GM18861 (cell line): ENCODE data around the gene LOXHD1.

Experiments
- ATAC-seq: cut with Tn5 transposase; IDR thresholded peaks from one replicate; pipeline ENCODE4 v1.9.1; 2021; ENCODE audit not compliant: unreplicated experiment

The LOXHD1 gene

DNA sequence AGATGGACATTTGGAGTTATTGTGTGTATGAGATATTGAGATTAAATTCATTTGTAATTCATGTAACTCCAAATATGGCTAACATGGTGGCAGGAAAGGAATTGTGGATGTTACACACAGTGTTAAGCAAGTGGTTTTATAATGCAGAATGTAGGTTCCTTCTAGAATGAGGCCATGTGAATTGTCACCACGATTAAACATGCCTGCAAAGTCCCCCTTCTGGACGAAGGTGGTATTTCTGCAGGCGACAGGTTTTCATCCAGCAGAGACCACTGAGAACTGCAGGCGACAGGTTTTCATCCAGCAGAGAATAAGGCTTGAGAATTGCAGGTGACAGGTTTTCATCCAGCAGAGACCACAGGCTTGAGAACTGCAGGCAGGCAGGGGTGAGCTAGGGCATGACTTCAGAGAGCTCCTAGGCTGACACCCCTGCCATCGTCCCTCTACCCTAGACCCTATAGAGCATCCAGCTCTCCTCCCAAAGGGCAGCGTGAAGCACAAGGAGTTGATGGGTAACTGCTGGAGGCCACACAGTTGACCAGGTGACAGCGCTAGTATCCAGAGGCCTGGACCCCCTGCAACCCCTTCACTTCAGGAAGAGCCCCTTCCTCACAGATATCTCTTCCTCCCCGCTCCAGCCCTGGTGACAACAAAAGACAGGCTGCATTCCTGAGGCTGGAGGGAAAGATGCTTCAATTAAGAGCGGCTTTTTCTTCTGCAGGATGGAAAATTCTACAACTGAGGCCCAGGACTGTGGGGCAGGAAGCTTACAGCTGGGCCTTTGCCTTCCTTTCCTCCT lies 175.8 kb downstream of the LOXHD1 start:
- ATAC-seq, result no peak

DNA sequence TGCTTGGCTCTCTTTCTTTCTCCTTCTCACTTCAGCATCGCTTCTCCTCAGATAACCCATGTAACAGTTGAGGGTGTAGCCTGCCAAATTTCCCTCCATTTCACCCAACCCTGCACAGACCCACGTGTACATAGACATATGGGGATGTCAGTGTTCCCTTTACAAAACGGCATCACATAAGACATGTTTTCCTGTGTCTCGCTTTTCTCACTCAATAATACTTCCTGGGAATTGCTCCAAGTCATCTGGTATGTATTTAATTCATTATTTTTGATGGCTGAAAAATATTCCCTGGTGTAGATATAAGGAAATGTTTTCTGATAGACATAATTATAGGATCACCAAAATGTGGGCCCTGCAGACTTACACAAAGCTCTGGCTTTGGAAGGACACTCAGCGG lies 176.8 kb downstream of the LOXHD1 start:
- ATAC-seq, result no peak

DNA sequence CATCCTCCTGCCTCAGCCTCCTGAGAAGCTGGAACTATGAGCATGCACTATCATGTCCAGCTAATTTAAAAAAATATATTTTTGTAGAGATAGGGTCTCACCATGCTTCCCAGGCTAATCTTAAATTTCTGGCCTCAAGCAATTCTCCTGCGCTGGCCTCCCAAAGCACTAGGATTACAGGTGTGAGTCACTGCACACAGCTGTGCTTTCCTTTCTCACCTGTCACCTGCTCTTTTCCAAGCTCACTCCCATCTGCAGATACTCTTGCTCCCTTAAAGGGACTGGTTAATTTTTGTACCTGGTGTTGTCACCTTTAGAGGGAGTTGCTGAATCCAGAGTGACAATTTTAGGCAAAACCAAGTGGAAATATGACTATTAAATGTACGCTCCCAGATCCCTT lies 178.2 kb downstream of the LOXHD1 start:
- no peak for ATAC-seq

DNA sequence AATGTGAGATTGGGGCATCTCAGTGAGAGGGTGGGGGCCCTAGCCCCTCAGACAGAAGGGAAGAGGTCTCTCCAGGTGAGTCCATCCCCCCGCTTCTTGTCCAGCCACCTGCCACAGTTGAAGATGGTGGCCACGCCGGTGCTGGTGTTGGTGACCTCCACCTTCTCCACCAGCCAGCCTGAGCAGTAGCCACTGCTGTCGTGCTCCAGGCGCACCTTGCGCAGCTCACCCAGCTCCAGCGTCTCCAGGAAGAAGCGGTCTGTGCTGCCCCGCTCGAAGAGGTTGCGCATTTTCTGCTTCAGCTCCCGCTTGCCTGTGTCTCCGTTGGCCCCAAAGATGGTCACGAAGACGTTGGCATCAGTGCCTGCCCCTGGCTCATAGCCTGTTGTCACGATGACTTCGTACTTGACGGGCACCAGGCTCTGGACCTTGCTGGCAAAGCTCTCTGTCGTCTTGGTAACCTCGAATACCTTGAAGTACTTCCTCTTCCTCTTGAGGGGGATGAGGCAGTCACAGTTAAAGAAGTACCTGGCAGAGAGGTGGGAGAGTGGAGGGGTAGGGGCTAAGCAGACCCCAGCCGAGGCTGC lies 179.5 kb downstream of the LOXHD1 start:
- ATAC-seq, result no peak

DNA sequence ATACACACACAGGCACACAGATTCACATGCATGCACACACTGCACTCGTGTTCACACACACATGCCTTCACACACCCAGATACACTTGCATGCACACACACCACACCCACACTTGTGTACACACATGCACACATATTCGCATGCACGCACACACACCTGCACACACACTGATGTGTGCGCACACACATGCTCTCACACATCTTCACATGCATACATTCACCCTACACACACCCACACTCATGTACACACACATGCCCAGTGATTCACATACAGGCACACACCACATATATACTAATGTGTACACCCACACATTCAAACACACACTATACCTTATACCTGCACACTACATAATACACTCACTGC lies 181.6 kb downstream of the LOXHD1 start:
- no peak for ATAC-seq

DNA sequence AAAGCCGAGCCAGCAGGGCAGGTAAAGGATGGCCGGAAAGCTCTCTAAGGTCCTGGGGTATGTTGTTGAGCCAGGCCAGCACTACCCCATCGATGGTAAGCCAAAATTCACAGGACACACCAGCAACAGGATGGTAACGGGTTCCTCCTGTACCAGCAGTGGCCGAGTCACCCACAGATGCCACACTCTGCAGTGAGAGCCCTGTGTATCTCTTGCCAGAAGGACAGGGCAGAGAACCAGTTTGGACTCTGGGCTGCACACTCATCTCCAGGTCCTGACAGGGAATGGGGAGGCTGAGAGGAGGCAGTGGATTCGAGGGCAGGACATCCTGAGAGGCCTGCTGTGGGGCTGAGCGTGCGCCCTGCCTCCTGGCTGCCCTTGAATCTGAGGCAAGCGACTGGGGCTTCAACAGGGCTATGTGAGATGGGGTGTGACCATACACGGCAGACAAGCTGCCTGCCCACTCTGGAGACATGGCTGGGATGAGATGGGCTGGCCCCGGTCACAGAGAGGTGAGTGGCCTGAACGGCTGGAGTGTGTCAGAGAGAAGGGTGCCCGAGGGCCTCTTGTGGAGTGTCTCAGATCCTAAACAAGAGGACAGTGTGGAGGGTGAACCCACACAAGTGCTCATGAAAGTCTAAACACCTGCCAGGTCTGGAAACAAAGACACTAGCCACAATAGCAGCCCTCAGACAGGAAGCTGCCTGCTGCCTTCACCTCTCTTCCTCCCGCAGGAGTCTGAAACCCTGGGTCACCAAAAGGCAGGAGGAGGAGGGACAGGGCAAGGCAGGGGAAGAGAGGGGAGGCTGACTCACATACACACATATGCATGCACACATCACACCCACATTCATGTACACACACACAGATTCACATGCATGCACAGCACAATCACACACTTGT lies 182.3 kb downstream of the LOXHD1 start:
- ATAC-seq, result no peak

DNA sequence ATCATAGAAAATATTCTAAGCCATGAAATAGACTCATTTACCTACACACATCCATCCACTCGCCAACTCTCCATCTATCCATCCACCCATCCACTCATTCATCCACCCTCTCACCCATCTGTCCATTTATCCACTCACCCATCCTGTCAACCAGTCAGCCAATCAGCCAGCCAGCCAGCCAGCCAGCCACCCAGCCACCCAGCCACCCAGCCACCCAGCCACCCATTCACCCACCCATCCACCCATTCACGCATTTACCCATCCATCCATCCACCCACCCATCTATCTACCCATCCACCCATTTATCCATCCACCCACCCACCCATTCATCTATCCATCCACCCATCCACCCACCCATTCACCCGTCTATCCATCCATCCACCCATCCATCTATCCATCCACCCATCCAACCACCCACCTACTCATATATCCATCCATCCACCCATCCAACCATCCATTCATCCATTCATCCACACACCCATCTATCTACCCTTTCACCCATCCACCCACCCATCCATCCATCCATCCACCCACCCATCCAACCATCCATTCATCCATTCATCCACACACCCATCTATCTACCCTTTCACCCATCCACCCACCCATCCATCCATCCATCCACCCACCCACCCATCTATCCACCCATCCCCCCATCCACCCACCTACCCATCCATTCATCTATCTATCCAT lies 185.1 kb downstream of the LOXHD1 start:
- ATAC-seq, result no peak

DNA sequence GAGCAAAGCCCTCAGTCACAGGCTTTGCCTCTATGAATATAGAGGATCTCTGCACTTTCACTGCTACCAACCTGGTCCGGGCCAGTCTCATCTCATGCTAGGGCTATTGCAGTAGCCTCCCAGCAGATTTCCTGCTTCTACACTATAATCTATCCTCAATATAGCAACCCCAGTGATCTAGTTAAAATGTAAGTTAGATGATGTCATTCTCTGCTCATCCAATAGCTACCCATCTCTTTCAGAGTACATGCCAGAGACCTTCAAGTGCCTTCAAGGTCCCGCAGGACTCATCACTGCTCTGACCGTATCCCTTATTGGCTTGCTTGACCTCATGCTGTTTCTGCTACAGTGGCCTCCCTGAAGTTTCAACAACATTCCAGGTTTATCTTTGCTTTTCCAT lies 186.3 kb downstream of the LOXHD1 start:
- ATAC-seq, result no peak

DNA sequence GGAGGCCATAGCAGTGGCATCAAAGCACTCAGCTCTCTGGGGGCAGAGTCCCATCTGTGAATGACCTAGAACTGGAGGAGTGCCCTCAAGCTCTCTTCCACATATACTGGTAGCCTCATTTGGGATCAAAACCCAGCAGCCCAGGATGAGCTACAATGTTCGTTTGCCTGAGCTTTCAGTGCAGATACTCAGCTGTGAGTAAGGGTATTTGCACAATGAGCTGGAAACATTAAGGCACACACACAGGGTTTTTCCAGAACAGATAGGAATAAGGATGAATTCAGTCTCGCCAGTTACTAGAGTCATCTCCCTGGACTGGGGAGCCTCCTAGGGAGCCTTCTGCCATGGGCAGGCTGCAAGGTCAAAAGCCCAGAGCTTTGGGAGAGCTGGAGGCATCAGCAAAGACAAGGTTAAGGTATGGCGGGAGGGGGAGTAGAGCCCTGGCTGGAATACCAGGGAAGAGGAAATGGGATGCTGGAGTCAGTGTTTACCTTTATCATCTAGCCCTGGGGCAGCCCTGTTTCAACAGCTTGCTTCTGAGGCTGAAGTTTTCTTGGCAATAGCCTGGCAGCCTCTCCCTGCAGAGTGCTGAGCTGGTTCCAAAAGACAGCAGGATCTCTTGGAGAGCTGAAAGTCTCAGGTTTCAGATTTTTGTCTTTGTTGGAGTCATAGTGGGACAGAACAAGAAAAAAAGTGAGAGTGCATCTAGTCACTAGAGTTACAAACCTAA lies 187.7 kb downstream of the LOXHD1 start:
- ATAC-seq, result no peak

DNA sequence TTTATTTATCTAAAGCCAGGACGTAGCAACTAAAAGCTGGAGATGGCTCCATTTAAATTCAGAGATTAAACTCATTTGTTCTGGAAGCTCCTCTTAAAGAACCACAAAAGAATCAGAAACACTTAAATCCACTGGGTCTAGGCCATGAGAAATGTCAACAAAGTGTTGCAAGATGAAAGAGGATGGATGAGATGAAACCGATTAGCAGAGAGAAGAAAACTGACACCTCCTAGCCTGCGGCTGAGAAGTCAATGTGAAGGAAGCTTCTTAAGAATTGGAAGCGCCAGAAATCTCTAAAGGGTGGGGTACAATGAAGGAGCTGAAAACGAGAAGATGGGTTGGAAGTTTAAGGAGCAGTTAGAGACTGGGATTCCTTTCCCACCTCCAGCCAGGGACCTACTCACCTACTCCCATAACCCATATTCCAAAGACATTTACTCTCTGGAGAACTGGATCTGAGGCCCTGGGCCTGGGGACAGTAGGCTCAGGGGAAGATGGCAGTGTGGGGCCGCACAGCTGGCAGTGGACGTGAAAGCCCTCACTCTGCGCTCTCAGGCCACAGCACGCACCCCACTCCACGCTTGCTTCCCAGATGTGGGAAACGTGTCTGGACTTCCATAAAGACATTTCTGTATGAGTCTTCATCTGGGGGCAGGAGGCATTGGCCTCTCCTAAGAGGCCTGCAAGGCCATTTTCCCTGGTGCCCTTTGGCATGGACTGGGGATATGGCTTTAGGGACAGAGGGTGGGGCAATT lies 188.4 kb downstream of the LOXHD1 start:
- ATAC-seq, result no peak

DNA sequence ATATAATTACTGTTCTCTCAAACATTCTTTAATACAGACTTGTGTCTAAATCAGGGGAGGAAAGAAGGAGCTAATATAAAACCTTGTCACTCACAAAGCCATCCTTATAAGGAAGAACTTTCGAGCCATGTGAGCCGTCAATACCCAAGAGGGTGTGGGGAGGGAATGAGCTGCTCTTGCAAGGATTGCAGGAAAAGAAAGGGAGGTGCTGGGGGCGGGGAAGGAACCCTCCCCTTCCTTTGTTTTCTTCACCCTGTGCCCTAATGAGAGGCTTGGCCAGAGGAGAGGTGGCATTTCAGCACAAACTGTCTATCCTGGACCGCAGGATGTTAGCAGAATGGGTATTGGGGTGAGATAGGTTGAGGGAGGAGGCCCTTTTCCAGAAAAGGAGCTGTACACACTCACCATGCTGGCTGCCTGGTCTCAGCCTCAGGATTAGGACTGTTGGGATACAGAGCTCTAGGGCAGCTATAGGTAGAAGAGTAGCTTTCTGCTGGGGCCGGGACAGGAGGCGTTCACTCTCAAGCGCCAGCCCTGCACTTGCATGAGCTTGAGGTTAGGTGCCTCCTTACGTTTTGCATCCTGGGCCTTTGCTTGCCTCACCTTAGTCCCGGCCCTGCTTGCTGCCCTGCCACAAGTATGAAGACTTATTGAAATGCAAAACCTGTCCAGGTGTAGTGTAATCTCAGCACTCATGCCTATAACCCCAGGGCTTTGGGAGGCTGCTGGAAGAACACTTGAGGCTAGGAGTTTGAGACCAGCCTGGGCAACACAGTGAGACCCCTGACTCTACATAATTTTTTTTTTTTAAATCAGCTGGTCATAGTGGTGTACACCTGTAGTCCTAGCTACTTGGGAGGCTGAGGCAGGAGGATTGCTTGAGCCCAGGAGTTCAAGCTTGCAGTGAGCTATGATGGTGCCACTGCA lies 190.5 kb downstream of the LOXHD1 start:
- no peak for ATAC-seq

DNA sequence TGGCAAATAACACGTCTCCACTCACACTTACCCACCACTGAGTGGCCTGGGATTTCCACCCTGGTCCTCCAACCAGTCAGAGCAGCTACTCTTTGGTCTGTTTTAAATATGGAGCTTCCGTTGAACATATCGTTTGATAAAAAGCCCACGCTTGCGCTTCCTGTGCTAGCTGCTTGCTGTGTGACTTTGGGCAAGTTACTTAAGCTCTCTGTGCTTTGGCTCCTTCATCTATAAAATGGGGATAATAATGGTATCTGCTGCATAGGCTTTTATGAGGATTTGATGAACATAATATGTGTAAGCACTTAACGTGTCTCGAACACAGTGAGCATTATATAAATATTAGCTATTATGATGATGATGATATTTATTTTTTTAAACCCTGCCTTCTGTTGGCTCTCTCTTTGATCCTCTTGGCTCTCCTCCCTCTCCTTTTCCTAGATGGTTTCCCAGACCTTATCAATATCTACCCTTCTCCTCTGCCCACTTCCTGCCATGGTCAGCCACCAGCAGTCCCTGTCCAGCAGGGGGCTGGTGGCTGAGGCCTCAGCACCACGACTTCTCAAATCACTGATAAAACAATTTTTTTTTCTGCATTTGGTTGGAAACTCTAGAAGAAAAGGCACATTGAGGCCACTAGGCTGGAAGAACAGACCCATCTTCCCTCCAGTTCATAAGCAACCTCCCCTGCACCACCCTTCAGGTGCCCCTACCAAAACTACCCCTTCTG lies 191.9 kb downstream of the LOXHD1 start:
- ATAC-seq, result no peak

DNA sequence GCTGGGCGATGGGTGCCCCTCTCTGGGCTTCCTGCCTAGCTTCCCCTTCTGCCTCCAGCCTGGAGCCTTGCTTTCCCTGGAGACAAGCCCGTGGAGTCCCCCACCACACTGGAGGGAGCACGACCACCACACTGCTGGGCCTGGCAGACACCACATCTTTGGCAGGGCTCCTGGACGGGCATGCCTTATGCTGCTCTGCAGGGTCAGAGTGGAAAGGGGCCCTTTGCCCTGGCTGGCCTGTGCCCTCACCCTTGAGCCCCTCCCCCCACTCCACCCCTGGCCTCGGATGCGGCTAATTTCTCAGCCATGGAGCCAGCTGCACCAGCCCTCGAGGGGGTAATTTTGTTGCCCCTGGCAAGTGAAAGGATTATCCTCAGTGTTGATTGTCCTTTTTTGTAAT lies 194.5 kb downstream of the LOXHD1 start:
- no peak for ATAC-seq

DNA sequence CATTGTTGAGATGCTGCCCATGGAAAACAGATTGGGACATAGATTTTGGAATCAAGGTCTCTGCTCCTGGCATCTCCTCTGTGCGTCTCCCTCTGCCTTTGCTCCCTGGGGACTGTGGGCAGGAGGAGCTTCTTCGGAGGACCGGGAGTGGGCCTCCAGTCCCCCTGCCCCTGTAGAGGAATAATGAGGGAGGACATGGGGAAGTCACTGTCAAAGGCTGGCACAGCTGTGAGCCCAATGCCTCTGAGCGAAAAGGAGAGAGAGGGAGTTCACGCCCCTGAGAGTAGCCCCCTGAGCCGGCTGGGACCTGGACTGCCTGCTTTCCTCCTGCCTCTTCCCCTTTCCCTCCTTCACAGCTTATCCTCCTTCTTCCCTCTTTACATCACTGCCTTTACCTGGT lies 195.0 kb downstream of the LOXHD1 start:
- ATAC-seq, result no peak

DNA sequence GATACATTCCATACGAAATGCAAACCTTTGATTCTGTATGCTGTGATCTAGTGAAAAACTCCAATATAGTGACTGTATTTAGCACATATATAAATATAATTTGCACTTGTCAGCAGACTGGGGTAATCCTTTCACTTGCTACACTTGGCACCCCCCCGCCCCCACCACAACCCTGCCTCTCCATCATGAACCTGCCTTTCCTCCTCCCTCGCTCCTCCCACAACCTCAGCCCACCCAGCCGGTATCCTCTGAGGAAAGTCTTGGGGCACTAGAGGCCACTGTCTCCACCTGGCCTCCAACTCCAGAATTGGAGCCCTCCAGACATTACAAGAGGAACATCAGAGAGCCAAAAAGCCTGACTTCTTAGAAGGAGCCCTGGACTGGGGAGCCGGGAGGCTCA lies 196.3 kb downstream of the LOXHD1 start:
- no peak for ATAC-seq

DNA sequence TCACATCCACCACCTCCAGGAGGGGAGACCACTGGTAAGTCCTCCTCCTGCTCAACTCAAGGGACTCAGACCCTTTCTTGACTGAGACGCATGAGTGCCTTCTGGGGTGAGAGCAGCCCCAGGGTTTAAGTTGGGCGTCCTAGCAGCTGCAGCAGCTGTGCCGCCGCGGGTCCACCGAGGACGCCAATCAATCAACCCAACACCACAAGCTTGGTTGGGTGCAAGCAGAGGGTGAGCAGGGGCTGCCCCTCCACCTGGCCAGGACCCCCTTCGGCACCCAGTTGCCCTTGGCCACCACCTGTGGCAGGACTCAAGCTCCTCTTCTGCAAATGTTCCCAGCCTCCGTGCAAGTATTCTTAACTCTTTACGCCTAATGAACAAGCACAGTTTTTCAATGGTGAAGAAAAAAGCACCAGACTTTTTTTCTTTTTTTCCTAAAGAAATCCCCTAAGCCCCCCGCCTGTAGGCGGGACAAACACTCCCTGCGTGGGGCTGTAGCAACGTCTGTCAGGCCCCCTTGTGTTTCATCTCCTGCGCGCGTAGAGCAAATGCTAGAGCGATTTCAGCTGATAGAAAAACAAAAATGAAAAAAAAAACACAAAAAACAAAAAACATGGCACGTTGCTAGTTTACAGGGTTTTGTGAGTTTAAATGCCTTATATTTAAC lies 197.1 kb downstream of the LOXHD1 start:
- no peak for ATAC-seq

DNA sequence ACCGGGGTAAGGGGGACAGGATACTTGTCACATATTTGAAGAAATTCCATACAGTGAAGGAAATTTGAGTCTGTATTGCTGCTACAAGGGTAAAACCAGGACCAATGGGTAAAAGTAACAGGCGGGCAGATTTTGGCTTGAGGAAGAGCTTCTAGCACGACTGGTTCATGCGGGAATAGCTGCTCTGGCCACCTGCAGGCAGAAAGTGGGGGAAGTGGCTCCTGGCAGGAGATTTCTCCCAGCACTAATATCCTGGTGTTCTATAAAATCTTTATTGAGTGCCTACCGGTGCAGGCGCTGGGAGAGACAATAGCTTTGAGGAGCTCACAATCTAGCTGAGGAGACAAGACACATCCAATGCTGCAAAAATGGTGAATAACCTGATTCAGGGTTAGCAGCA lies 198.5 kb downstream of the LOXHD1 start:
- no peak for ATAC-seq

DNA sequence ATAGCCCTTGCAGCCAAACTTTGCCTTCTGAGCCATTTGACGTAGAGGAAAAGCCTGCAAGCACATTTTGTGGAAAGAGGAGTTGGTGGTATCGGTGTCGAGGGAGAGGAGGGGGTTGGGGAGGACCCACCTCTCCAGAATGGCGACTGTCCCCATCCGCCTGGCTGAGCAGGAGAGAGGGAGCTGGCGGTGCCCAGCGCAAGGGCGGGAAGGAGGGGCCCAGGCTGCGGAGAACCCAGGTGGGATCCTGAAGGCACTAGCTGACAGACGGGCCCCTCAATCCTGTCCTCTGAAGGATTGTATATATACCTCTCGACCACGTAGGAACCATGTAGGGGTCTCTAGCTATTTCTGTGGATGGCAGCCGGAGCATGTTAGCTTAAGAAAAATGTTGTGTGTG lies 200.3 kb downstream of the LOXHD1 start:
- ATAC-seq, result no peak
